IPS-18c (cell line): ENCODE measurements around the gene CORIN.
"Not testable (repeated sequence)": the region's sequence is repeated elsewhere in the genome, so short reads cannot be mapped to it uniquely, and the experiment has no call there.

Experiments
- H3K4me3 ChIP-seq: 2 replicates; pipeline ENCODE4 v1.7.0; 2013; ENCODE audit warnings: low read depth, mild to moderate bottlenecking, low read length, moderate library complexity; ENCODE audit not compliant: insufficient read depth
- H3K9me3 ChIP-seq: one replicate; pipeline ENCODE4 v1.6.1; 2013; ENCODE audit warnings: mild to moderate bottlenecking, low read length, moderate library complexity; ENCODE audit not compliant: control insufficient read depth, insufficient read depth

CORIN gene

DNA sequence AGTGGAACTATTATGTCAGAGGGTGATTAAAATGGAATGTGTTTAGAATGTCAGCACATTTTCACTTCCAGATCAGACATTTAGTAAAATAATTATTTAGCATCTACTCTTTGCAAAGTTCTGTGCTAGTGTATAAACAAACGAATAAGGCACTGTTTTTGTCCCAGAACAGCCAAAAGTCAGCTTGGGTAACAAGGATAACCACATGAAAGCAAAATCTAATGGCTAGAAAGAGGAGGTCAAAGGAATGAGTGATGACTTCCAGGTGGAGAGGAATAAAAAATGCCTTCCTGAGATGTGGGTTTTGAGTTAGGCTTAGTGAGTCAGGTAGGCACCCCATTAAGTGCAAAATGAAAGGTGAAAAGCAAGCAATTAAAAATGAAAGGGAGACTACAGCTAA is 240.2 kb downstream of the CORIN start:
- Histone ChIP-seq H3K4me3 (no peak overlapping the region), H3K9me3 (no peaks in the 10 kb centered on the region)

- H3K9me3 ChIP-seq: no peaks in the 10 kb centered on the region
- H3K4me3 ChIP-seq: no peak overlapping the region
These were observed 247.5 kb downstream of the CORIN start for GRCh38 chr4:47590325-47590724.

- Histone ChIP-seq H3K4me3 (no peak overlapping the region), H3K9me3 (no peaks in the 10 kb centered on the region)
These were observed 258.6 kb downstream of the CORIN start for GRCh38 chr4:47579235-47579634.

DNA sequence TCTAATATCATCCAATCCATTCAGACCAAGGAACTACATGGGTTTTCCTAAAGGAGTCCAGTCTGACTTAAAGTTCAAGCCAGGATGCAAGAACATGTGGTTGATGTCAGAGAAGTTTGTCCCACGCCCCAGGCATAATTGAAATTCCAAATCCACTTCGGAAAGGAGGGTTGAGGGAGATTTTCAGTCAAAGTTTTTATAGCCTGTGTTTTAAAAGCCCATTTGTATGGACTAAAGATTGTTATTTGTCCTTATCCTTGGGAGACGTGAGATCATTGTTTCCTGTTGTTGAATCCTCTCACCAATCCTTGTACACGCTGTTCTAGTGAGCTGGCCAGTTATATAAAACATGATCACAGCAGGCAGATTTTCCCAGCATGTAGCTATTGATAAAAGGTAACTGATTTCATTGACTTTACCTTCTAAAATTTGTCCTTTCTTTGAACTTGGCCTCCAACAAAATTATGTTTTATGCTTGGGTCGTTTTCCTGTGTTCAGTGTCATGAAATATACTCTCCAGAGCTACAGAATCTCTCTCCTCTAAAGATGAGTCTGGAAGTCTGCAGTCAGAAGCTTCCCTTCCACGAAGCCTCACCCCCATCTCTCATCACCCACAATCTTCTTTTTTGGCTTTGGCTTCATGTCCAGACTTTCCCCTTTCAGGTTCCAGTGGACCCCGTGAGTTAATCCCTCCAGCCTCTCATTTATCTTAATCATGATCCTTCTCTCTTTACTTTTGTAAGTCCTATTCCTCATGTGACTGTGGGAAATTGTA is 259.9 kb downstream of the CORIN start:
- Histone ChIP-seq H3K9me3 (no peaks in the 10 kb centered on the region), H3K4me3 (no peak overlapping the region)

DNA sequence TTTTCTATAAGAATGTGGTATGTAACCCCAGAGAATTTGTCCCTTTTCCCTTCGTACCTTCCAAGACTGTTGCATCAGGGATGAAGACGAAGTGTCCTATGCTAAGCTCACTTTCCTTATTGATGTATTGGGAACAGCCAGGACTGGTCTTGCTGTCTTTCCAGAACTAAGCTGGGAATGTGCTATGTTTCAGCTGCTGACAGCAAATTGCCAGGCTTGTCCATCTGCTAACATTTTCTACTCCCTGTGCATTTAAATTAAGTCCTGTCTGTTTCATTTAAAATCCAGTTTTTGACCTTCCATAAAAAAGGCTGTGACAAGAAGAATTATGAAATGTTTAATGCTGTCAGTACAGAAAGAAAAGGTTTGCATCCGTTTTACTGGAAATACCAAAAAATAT is 264.9 kb downstream of the CORIN start:
- H3K4me3 ChIP-seq: no peak overlapping the region
- H3K9me3 ChIP-seq: no peaks in the 10 kb centered on the region

GRCh38 chr4:47570816-47571215 is 267.1 kb downstream of the CORIN start:
- Histone ChIP-seq H3K4me3 (no peak overlapping the region), H3K9me3 (no peaks in the 10 kb centered on the region)

DNA sequence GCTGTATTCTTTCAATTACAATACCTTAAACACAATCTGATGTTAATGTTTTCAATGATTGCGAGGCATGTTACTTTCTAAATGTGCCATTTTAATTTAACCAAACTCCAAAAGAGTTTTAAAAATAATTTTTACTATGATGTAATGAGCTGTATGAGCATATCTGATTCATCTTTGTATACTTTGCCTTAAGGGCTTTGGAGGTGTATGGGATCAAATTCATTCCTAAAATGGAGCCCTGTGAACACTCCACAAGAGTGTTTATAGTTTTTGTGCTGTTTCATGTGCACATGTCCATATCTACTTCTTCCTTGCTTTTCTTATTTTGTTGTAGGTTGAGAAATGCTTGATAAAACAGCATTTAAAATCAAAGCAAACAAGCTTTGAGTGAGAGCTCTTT is 270.4 kb downstream of the CORIN start:
- no peak overlapping the region for H3K4me3 ChIP-seq
- no peaks in the 10 kb centered on the region for H3K9me3 ChIP-seq

DNA sequence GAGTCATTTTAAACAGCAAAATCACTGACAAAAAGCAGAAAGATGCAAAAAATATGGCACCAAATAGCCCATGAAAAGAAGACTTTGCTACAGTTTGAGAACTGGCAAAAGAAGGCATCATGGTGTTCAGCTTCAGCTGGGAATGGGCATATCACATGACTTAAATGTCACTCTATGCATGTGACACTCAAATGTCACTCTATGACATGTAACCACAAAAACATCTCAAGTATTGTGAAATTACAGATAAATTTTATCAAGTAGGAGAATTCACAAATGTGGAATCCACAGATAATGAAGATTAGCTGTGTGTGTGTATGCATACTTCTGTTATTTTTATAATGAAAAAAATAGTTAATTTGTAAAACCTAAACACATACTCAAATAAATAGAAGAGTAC is 270.9 kb downstream of the CORIN start:
- Histone ChIP-seq H3K9me3 (no peaks in the 10 kb centered on the region), H3K4me3 (no peak overlapping the region)

GRCh38 chr4:47566566-47566965 is 271.3 kb downstream of the CORIN start:
- H3K4me3 ChIP-seq: no peak overlapping the region
- no peaks in the 10 kb centered on the region for H3K9me3 ChIP-seq

DNA sequence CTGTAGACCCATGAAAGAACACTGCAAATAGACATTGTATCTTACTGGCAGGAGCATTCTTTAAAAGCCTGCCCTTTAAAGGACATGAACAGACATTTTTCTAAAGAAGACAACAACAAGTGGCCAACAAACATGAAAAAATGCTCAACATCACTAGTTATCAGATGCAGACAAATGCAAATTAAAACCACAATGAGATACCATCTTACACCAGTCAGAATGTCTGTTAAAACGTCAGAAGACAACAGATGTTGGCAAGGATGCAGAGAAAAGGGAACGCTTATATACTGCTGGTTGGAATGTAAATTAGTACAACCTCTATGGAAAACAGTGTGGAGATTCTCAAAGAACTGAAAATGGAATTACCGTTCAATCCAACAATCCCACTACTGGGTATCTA is 275.6 kb downstream of the CORIN start:
- H3K9me3 ChIP-seq: no peaks in the 10 kb centered on the region
- no peak overlapping the region for H3K4me3 ChIP-seq

DNA sequence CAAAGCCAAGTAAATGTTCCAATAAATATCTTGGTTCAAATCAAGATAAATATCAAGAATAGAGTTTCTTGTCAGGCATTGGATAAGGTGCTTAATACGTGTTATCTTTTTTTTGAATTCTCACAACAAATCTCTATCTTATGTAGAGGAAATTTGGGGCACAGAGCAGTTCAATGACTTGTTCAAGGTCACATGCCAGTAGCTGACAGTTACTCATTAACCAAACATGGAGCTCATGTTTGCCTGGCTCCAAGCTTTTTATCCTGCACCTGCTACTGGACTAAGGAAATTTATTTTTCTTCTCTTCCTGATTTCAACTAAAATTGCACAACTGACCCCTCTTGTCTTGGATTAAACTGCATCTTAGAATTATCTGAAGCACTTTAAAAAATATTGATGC is 276.5 kb downstream of the CORIN start:
- Histone ChIP-seq H3K4me3 (no peak overlapping the region), H3K9me3 (no peaks in the 10 kb centered on the region)

DNA sequence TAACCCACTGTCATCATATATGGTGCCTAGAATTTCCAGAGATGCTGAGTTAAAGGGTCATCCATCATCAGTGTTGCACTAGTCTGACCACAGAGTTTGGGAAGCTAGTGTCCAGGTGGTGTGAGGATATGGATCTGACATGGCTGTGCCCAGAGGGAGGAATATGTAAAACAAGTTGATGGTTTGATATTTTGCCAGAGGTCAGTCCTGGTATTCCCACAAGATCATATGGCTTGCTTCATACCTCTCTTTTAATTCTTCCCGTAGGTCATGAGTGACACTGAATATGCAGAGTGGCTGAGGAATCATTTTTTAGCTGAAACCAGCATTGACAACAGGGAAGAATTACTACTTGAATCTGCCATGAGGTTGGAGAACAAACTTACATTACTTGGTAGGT is 277.2 kb downstream of the CORIN start:
- Histone ChIP-seq H3K4me3 (no peak overlapping the region), H3K9me3 (no peaks in the 10 kb centered on the region)

DNA sequence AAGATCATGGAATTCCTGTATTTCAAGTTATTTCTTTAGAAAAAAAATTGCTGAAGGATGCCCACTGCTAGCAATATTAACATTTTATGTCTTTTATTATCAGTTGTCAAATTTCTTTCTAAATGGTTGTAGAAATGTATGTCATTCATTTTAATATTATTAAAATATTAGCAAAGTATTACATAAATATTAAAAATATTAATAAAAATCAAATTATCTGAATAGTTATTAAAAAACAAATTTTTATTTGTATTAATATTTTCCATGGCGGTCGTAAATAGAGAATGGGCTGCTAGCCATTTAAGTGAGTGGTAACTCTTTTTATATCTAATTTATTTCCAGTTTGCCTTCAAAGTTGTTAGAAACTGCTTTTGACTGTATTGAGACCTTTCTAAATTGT is 280.6 kb downstream of the CORIN start:
- Histone ChIP-seq H3K4me3 (no peak overlapping the region), H3K9me3 (no peaks in the 10 kb centered on the region)

DNA sequence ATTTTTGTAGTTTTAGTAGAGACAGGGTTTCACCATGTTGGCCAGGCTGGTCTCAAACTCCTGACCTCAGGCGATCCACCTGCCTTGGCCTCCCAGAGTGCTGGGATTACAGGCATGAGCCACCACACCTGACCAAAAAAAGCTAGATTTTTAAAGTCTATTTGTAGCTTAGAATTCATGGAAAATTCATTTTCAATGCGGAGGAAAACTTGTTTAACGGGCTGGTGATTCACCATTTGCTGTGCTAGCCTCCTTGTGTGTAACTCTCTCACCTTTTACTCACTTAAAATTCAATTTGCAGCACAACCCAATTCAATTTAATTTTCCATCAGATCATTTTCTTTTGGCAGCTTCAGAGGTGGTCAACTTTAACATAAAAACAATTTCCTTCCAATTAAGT is 281.9 kb downstream of the CORIN start:
- not testable (repeated sequence) for H3K9me3 ChIP-seq, H3K4me3 ChIP-seq

DNA sequence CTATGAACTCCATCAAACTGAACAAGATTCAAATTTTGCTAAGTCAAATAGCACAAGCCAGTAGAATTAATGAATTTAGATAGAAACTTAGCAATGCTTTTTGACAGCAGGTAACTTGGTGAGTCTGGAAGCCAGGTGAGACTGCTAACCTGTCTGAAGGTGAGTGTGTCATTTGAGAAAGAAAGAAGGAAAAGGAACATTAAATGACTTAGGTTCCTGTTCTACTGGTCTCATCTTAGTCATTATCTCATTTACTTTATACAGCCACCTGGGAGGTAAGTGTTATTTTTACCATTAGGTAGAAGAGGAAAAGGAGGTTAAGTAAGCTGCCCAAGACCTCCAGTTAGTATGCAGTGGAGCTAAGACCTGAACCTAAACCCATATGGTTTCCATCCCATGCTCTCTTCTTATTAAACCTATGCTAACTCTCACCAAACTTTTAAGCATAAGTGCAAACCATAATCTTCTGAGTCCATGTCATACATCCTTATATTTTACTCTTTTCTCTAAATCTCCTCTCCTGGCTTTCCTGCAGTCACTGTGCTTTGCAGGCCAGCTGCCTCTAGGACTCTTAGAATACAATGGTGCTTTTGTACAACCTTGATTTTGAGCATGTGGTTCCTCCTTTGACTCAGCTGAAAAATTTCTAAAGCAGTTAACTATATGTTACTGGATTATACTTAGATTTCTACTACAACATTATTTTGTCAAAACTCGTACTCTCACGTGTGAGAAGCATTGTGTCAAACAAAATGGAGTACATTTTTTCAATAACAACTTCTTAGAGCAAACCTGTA is 284.3 kb downstream of the CORIN start:
- Histone ChIP-seq H3K9me3 (no peaks in the 10 kb centered on the region), H3K4me3 (no peak overlapping the region)

DNA sequence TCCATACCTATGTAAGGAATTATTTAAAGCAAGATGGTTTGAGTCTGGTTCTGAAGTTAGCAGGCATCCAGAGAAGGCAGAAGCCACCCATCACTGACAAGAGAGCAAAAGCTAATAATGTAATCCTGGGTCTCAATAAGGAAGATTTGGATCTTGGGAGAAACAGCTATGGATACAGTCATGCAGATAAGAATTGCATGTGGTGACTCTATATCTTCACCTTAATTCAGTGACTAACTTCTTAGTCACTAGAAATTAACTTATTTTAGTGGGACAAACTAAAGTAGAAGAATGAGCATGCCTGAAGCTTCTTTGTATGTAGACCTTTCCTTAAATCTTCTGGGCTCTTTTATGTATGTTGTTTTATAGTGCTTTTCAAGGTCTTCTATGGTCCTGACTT is 286.2 kb downstream of the CORIN start:
- Histone ChIP-seq H3K9me3 (no peaks in the 10 kb centered on the region), H3K4me3 (no peak overlapping the region)

DNA sequence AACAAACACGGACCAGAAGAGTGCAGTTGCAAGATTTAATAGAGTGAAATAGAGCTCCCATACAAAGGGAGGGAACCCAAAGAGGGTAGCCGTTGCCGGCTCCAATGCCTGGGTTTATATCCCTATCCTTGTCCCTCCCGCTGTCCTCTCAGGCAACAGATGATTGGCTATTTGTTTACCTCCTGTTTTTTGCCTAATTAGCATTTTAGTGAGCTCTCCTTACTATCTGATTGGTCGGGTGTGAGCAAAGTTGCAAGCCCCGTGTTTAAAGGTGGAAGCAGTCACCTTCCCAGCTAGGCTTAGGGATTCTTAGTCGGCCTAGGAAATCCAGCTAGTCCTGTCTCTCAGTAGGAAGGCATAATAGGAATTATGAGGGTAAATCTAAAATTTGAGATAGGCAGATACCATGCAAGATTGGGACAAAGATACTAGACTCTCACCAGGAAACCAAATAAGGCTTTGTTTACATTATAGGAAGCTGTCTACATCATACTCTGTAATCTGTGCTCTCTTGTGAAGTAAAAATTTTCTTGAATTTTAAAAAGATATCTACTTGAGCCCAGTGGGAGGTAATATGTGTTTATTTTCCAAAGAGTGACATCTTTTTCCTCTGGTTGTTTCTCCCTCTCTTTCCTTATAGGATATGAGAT is 286.8 kb downstream of the CORIN start:
- no peaks in the 10 kb centered on the region for H3K9me3 ChIP-seq
- no peak overlapping the region for H3K4me3 ChIP-seq

GRCh38 chr4:47550357-47550756 is 287.5 kb downstream of the CORIN start:
- H3K4me3 ChIP-seq, H3K9me3 ChIP-seq: not testable (repeated sequence)
